Keratinocyte (primary cell): Measurements from ENCODE around the gene GRK4.

Experiments
- CTCF ChIP-seq, 3 experiments: IDR thresholded peaks in 1 of 3; conservative IDR thresholded peaks in 1 of 3; optimal IDR thresholded peaks in 1 of 3; 2 replicates in 2 of 3; 3 replicates in 1 of 3; pipeline versions ENCODE3 to v1.5.1; 2011; ENCODE audit warnings: low read length in 3 of 3, mild to moderate bottlenecking in 3 of 3, moderate library complexity in 2 of 3, control low read depth in 1 of 3, inconsistent platforms in 1 of 3; ENCODE audit not compliant: insufficient read depth in 2 of 3; ENCODE audit errors: extremely low read depth in 1 of 3
- EZH2 ChIP-seq: IDR thresholded peaks from one replicate; pipeline ENCODE4 v1.6.1; 2012; ENCODE audit warnings: inconsistent platforms, mild to moderate bottlenecking, low read length, moderate library complexity

GRCh38 chr4:2947926-2948325 is 15.4 kb upstream of the GRK4 start:
- TF ChIP-seq CTCF (optimal IDR thresholded peaks at IDR 0.05 in 1 of 3, IDR thresholded peaks at IDR 0.05 in 1 of 3, conservative IDR thresholded peaks at IDR 0.05 in 1 of 3; ENCODE audit: extremely low read depth in 1 of 3, insufficient read depth in 2 of 3, low read length in 3 of 3) (no peak), EZH2 (no peak)
